Measurements from ENCODE around the gene TUSC2.

TUSC2 gene

GRCh38 chr3:50365080-50365841 lies 37.2 kb upstream of the TUSC2 start:
- H3K4me3 ChIP-seq (ENCODE audit: insufficient read depth, low read length, poor library complexity, severe bottlenecking) = peak overlapping the region; percentile 49
- TF ChIP-seq CTCF (IDR thresholded peaks at IDR 0.05; ENCODE audit: insufficient read depth, low read length, poor library complexity, severe bottlenecking) = no peak
- TF ChIP-seq EZH2phosphoT487 (conservative IDR thresholded peaks at IDR 0.05; ENCODE audit: low read length) = no peak
- H2AFZ ChIP-seq (ENCODE audit: low read depth, low read length, severe bottlenecking) = peak overlapping the region; percentile 91
- H3K9me3 ChIP-seq (ENCODE audit: insufficient read depth, low read length) = no peaks in the 10 kb centered on the region
- no peak overlapping the region for H3K27ac ChIP-seq (ENCODE audit: low read depth, low read length)
- no peaks in the 10 kb centered on the region for H3K9me2 ChIP-seq (replicated peaks; ENCODE audit: insufficient read depth, low read length)
- H3K4me2 ChIP-seq (ENCODE audit: low read depth, low read length, poor library complexity, severe bottlenecking) = peak overlapping the region; percentile 73
- H3F3A ChIP-seq (ENCODE audit: insufficient read depth) = no peaks in the 10 kb centered on the region
- H3K9ac ChIP-seq (ENCODE audit: low read length) = peak overlapping the region; percentile 52
- H3K36me3 ChIP-seq (ENCODE audit: low read length) = no peaks in the 10 kb centered on the region
- H3K79me2 ChIP-seq (ENCODE audit: insufficient read depth, low read length) = no peaks in the 10 kb centered on the region
- H3K27me3 ChIP-seq (ENCODE audit: low read length) = no peaks in the 10 kb centered on the region
- H4K20me1 ChIP-seq (ENCODE audit: low read depth, low read length) = no peaks in the 10 kb centered on the region

DNA sequence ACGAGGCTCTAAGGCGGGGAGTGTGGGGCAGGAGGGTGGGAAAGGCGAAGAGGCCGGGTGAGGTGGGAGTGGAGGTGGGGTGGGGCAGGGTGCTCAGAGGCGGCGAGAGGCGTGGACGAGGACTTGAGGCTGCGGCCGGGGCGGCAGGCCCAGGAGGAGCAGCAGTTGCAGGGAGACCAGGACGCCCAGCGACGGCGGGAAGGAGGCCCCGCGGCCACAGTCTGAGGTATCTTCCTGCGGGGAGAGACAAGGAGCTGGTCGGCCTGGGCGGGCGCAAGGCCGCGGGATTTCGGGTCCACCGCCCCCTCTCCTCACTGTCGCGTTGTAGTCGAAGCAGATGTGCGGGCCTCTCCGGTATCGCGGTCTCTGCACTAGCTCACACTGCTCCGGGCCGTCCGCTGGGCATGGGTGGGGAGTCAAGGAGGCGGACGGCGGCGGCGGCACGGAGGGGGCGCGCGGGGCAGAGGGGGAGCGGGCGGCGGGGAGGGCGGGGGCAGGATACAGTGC lies 36.6 kb upstream of the TUSC2 start:
- no peaks in the 10 kb centered on the region for H3K9me2 ChIP-seq (replicated peaks; ENCODE audit: insufficient read depth, low read length)
- H3K4me3 ChIP-seq (ENCODE audit: insufficient read depth, low read length, poor library complexity, severe bottlenecking) = no peak overlapping the region
- H3K27ac ChIP-seq (ENCODE audit: low read depth, low read length) = no peak overlapping the region
- no peaks in the 10 kb centered on the region for H3K79me2 ChIP-seq (ENCODE audit: insufficient read depth, low read length)
- no peaks in the 10 kb centered on the region for H4K20me1 ChIP-seq (ENCODE audit: low read depth, low read length)
- TF ChIP-seq EZH2phosphoT487 (conservative IDR thresholded peaks at IDR 0.05; ENCODE audit: low read length) = no peak
- TF ChIP-seq CTCF (IDR thresholded peaks at IDR 0.05; ENCODE audit: insufficient read depth, low read length, poor library complexity, severe bottlenecking) = no peak
- H3K27me3 ChIP-seq (ENCODE audit: low read length) = no peaks in the 10 kb centered on the region
- H2AFZ ChIP-seq (ENCODE audit: low read depth, low read length, severe bottlenecking) = no peak overlapping the region
- no peaks in the 10 kb centered on the region for H3K9me3 ChIP-seq (ENCODE audit: insufficient read depth, low read length)
- H3K9ac ChIP-seq (ENCODE audit: low read length) = no peak overlapping the region
- H3K4me2 ChIP-seq (ENCODE audit: low read depth, low read length, poor library complexity, severe bottlenecking) = no peak overlapping the region
- no peaks in the 10 kb centered on the region for H3F3A ChIP-seq (ENCODE audit: insufficient read depth)
- H3K36me3 ChIP-seq (ENCODE audit: low read length) = no peaks in the 10 kb centered on the region

- TF ChIP-seq CTCF (IDR thresholded peaks at IDR 0.05; ENCODE audit: insufficient read depth, low read length, poor library complexity, severe bottlenecking) = no peak
- TF ChIP-seq EZH2phosphoT487 (conservative IDR thresholded peaks at IDR 0.05; ENCODE audit: low read length) = no peak
- Histone ChIP-seq H4K20me1 (ENCODE audit: low read depth, low read length) (no peaks in the 10 kb centered on the region), H3K27me3 (ENCODE audit: low read length) (no peaks in the 10 kb centered on the region), H3K4me3 (ENCODE audit: insufficient read depth, low read length, poor library complexity, severe bottlenecking) (peak overlapping the region; percentile 49), H3F3A (ENCODE audit: insufficient read depth) (no peaks in the 10 kb centered on the region), H3K9me2 (replicated peaks; ENCODE audit: insufficient read depth, low read length) (no peaks in the 10 kb centered on the region), H3K9me3 (ENCODE audit: insufficient read depth, low read length) (no peaks in the 10 kb centered on the region), H3K4me2 (ENCODE audit: low read depth, low read length, poor library complexity, severe bottlenecking) (peak overlapping the region; percentile 73), H2AFZ (ENCODE audit: low read depth, low read length, severe bottlenecking) (peak overlapping the region; percentile 92), H3K9ac (ENCODE audit: low read length) (peak overlapping the region; percentile 79; the same call in 1 of the 2 replicates), H3K27ac (ENCODE audit: low read depth, low read length) (no peak overlapping the region), H3K36me3 (ENCODE audit: low read length) (no peaks in the 10 kb centered on the region), H3K79me2 (ENCODE audit: insufficient read depth, low read length) (peaks cover 29% of the 10 kb centered on the region)
These were observed 31.7 kb upstream of the TUSC2 start for GRCh38 chr3:50359760-50360110.

Measured in SU-DHL-6 (cell line).